HG02610 (cell line): ENCODE data around the gene AFG1L.
"Not testable (repeated sequence)": the region's sequence is repeated elsewhere in the genome, so short reads cannot be mapped to it uniquely, and the experiment has no call there.

Experiments used
- ATAC-seq: cut with Tn5 transposase; IDR thresholded peaks from one replicate; pipeline ENCODE4 v1.9.1; 2021; ENCODE audit warnings: mild to moderate bottlenecking, moderate library complexity; ENCODE audit not compliant: unreplicated experiment

Gene AFG1L

GRCh38 chr6:108449717-108450116 is 154.9 kb downstream of the AFG1L start:
- ATAC-seq = not testable (repeated sequence)

- no peak for ATAC-seq
Observed at GRCh38 chr6:108451816-108452215, 157.0 kb downstream of the AFG1L start.

- no peak for ATAC-seq
Observed at GRCh38 chr6:108452711-108453195, 157.9 kb downstream of the AFG1L start.

GRCh38 chr6:108453601-108454185 is 158.8 kb downstream of the AFG1L start:
- no peak for ATAC-seq

- no peak for ATAC-seq
Observed at GRCh38 chr6:108454356-108454755, 159.5 kb downstream of the AFG1L start.

- ATAC-seq = no peak
Observed at GRCh38 chr6:108455688-108456087, 160.8 kb downstream of the AFG1L start.

- no peak for ATAC-seq
Observed at GRCh38 chr6:108463784-108464183, 168.9 kb downstream of the AFG1L start.

- ATAC-seq = no peak
Observed at GRCh38 chr6:108464418-108465097, 169.7 kb downstream of the AFG1L start.

GRCh38 chr6:108465098-108465495 is 170.2 kb downstream of the AFG1L start:
- ATAC-seq = no peak

GRCh38 chr6:108468346-108468745 is 173.5 kb downstream of the AFG1L start:
- no peak for ATAC-seq

GRCh38 chr6:108469316-108469715 is 174.5 kb downstream of the AFG1L start:
- ATAC-seq = no peak

- no peak for ATAC-seq
Observed at GRCh38 chr6:108473197-108473596, 178.3 kb downstream of the AFG1L start.

GRCh38 chr6:108476376-108476775 is 181.5 kb downstream of the AFG1L start:
- no peak for ATAC-seq

GRCh38 chr6:108476847-108477430 is 182.1 kb downstream of the AFG1L start:
- ATAC-seq = no peak

- no peak for ATAC-seq
Observed at GRCh38 chr6:108482559-108482958, 187.7 kb downstream of the AFG1L start.

- ATAC-seq = no peak
Observed at GRCh38 chr6:108484016-108484415, 189.2 kb downstream of the AFG1L start.

GRCh38 chr6:108489699-108490098 is 194.8 kb downstream of the AFG1L start:
- ATAC-seq = no peak

- ATAC-seq = no peak
Observed at GRCh38 chr6:108492131-108492766, 197.4 kb downstream of the AFG1L start.

GRCh38 chr6:108494434-108494833 is 199.6 kb downstream of the AFG1L start:
- ATAC-seq = no peak

GRCh38 chr6:108497883-108498282 is 203.0 kb downstream of the AFG1L start:
- no peak for ATAC-seq

- no peak for ATAC-seq
Observed at GRCh38 chr6:108501559-108501958, 206.7 kb downstream of the AFG1L start.

GRCh38 chr6:108502832-108503231 is 208.0 kb downstream of the AFG1L start:
- no peak for ATAC-seq
